Measurements from ENCODE around the gene UPF2.

DNA sequence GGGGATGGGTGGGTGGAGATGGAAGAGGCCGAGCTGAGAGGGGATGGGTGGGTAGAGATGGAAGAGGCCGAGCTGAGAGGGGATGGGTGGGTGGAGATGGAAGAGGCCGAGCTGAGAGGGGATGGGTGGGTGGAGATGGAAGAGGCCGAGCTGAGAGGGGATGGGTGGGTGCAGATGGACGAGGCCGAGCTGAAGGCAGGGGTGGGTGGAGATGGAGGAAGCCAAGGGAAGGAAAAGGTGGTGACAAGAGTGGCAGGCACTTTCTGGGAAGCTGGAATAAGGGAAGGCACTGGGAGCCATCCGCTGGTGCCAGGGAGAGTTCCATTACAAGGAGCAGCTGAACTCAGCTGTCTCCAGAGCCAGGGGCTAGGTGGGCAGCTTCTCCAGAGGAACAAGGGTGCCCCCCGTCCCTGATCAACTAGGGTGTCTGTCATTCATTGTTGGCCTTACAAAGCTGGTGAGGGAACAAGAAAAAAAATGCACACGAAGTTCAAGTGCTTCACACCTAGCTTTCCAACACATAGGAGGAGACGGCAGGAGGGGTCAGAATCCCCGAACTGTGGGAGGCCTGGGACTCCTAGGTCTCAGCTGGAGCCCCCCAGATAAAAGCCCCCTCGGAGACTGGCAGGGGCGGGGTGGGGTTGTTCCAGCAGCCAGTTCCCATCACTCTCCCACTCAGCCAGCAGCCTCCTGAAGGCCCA, 157.0 kb downstream of the UPF2 start:
- TF ChIP-seq, protein P1, sequence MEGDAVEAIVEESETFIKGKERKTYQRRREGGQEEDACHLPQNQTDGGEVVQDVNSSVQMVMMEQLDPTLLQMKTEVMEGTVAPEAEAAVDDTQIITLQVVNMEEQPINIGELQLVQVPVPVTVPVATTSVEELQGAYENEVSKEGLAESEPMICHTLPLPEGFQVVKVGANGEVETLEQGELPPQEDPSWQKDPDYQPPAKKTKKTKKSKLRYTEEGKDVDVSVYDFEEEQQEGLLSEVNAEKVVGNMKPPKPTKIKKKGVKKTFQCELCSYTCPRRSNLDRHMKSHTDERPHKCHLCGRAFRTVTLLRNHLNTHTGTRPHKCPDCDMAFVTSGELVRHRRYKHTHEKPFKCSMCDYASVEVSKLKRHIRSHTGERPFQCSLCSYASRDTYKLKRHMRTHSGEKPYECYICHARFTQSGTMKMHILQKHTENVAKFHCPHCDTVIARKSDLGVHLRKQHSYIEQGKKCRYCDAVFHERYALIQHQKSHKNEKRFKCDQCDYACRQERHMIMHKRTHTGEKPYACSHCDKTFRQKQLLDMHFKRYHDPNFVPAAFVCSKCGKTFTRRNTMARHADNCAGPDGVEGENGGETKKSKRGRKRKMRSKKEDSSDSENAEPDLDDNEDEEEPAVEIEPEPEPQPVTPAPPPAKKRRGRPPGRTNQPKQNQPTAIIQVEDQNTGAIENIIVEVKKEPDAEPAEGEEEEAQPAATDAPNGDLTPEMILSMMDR (IDR thresholded peaks at IDR 0.05): no peak
- no peak for TF ChIP-seq POLR2A (IDR thresholded peaks at IDR 0.05)
